H1 (cell line): ENCODE data around the gene ASB7. TPM values are rescaled to one million over a fixed set of nuclear protein-coding genes. Genes with fewer than 3 reads are reported as not detected.

Experiments
- CTCF ChIA-PET: fragments of 300-600 bp; sonication (Branson Sonifier 250); formaldehyde crosslinking; loops from one replicate; lab custom pipeline; 2021; ENCODE audit not compliant: partially characterized antibody; lab: Charles Lee
- POLR2A ChIA-PET: fragments of 300-600 bp; sonication (Branson Sonifier 250); formaldehyde crosslinking; loops from one replicate; lab custom pipeline; 2021; ENCODE audit warnings: inconsistent platforms; ENCODE audit not compliant: partially characterized antibody; lab: Charles Lee
- DNase-seq, 2 experiments: peaks; one replicate each; pipeline versions ENCODE4 v3.0.0 to v3.0.0-alpha.2; 2010 to 2022; ENCODE audit warnings: low spot score in 2 of 2, low read depth in 1 of 2, mixed read lengths in 1 of 2
- FAIRE-seq: peaks from 2 replicates; lab custom pipeline; 2011; peaks lifted over from hg19 to GRCh38; lab: Jason Lieb, UNC
- H2AFZ ChIP-seq: 2 replicates; pipeline ENCODE4 v1.8.1; 2012; ENCODE audit warnings: low read length, inconsistent platforms
- H2AK5ac ChIP-seq: 2 replicates; pipeline ENCODE4 v1.6.1; 2013; ENCODE audit warnings: low read depth, low read length
- H2BK120ac ChIP-seq: replicated peaks from 2 replicates; pipeline ENCODE3; 2013; ENCODE audit warnings: low read depth, low read length, inconsistent platforms
- H2BK12ac ChIP-seq: 2 replicates; pipeline ENCODE4 v1.6.1; 2013; ENCODE audit warnings: low read depth, low read length
- H2BK15ac ChIP-seq: 2 replicates; pipeline ENCODE4 v1.6.1; 2013; ENCODE audit warnings: low read length
- H2BK20ac ChIP-seq: 2 replicates; pipeline ENCODE4 v1.6.1; 2013; ENCODE audit warnings: low read length
- H2BK5ac ChIP-seq: 2 replicates; pipeline ENCODE4 v1.6.1; 2013; ENCODE audit warnings: low read depth, low read length
- H3K14ac ChIP-seq: 2 replicates; pipeline ENCODE4 v1.6.1; 2013; ENCODE audit warnings: inconsistent platforms; ENCODE audit not compliant: insufficient read length
- H3K18ac ChIP-seq: 2 replicates; pipeline ENCODE4 v1.6.1; 2013; ENCODE audit warnings: low read length; ENCODE audit errors: extremely low read depth
- H3K23ac ChIP-seq: 2 replicates; pipeline ENCODE4 v1.6.1; 2013; ENCODE audit warnings: inconsistent platforms; ENCODE audit not compliant: insufficient read length
- H3K23me2 ChIP-seq: 2 replicates; pipeline ENCODE4 v1.6.1; 2013; ENCODE audit warnings: low read depth, low read length
- H3K27ac ChIP-seq: 2 replicates; pipeline ENCODE4 v1.6.1; 2011; ENCODE audit warnings: low read depth, low read length, inconsistent platforms
- H3K27me3 ChIP-seq, 4 experiments: replicated peaks in 1 of 4; 1 replicate in 1 of 4; 2 replicates in 3 of 4; pipeline versions ENCODE4 v1.6.1 to v1.8.1; 2011 to 2013; ENCODE audit warnings: low read length in 3 of 4, mild to moderate bottlenecking in 3 of 4, inconsistent platforms in 2 of 4, mixed read lengths in 2 of 4, moderate library complexity in 1 of 4; ENCODE audit not compliant: control insufficient read depth in 3 of 4, insufficient read depth in 3 of 4; ENCODE audit errors: extremely low read depth in 1 of 4
- H3K36me3 ChIP-seq, 4 experiments: 2 replicates each; pipeline versions ENCODE4 v1.6.1 to v1.8.1; 2011 to 2013; ENCODE audit warnings: mild to moderate bottlenecking in 4 of 4, low read length in 3 of 4, moderate library complexity in 2 of 4, control low read depth in 1 of 4, inconsistent platforms in 1 of 4; ENCODE audit not compliant: insufficient read depth in 4 of 4, control insufficient read depth in 2 of 4
- H3K4ac ChIP-seq: replicated peaks from 2 replicates; pipeline ENCODE3; 2013; ENCODE audit warnings: low read length, low read depth, mixed read lengths, inconsistent platforms; ENCODE audit not compliant: insufficient read length
- H3K4me1 ChIP-seq, 4 experiments: replicated peaks in 1 of 4; 1 replicate in 1 of 4; 2 replicates in 3 of 4; pipeline versions ENCODE4 v1.6.1 to v1.8.1; 2011 to 2013; ENCODE audit warnings: low read length in 3 of 4, inconsistent platforms in 2 of 4, mixed read lengths in 1 of 4; ENCODE audit not compliant: insufficient read depth in 4 of 4, control insufficient read depth in 3 of 4
- H3K4me2 ChIP-seq, 2 experiments: 2 replicates each; pipeline versions ENCODE4 v1.6.1 to v1.8.1; 2011 to 2013; ENCODE audit warnings: low read depth in 2 of 2, low read length in 2 of 2, control low read depth in 1 of 2, inconsistent platforms in 1 of 2, mild to moderate bottlenecking in 1 of 2; ENCODE audit not compliant: insufficient read depth in 1 of 2
- H3K4me3 ChIP-seq, 4 experiments: fragments of 200-600, 300-600 bp in 1 of 4; sonication (generic), shearing (Covaris generic), sonication (Bioruptor Twin) in 1 of 4; 2 replicates each; pipeline versions ENCODE4 v1.5.1 to v1.8.1; 2011 to 2016; ENCODE audit warnings: low read length in 4 of 4, low read depth in 3 of 4, control low read depth in 2 of 4, inconsistent platforms in 2 of 4, mild to moderate bottlenecking in 2 of 4, mixed read lengths in 1 of 4, moderate library complexity in 1 of 4; ENCODE audit not compliant: insufficient read depth in 2 of 4; ENCODE audit errors: extremely low read depth in 1 of 4
- H3K56ac ChIP-seq: replicated peaks from 2 replicates; pipeline ENCODE3; 2013; ENCODE audit warnings: low read depth, mild to moderate bottlenecking, mixed read lengths, low read length, inconsistent platforms; ENCODE audit not compliant: insufficient read length
- H3K79me1 ChIP-seq: 2 replicates; pipeline ENCODE4 v1.6.1; 2013; ENCODE audit warnings: low read depth, low read length, control low read depth
- H3K79me2 ChIP-seq, 2 experiments: 2 replicates each; pipeline versions ENCODE4 v1.6.1 to v1.8.1; 2012 to 2013; ENCODE audit warnings: low read length in 2 of 2, mild to moderate bottlenecking in 2 of 2, inconsistent platforms in 1 of 2; ENCODE audit not compliant: insufficient read depth in 2 of 2, control insufficient read depth in 1 of 2
- H3K9ac ChIP-seq, 4 experiments: replicated peaks in 1 of 4; 1 replicate in 1 of 4; 2 replicates in 3 of 4; pipeline versions ENCODE4 v1.6.1 to v1.8.1; 2011 to 2013; ENCODE audit warnings: low read depth in 3 of 4, low read length in 3 of 4, control low read depth in 2 of 4, mild to moderate bottlenecking in 2 of 4, moderate library complexity in 2 of 4, inconsistent platforms in 1 of 4; ENCODE audit errors: extremely low read depth in 1 of 4
- H3K9me3 ChIP-seq, 2 experiments: 2 replicates each; pipeline versions ENCODE4 v1.6.1 to v1.8.1; 2012 to 2013; ENCODE audit warnings: mild to moderate bottlenecking in 2 of 2, moderate library complexity in 2 of 2, control low read depth in 1 of 2, inconsistent platforms in 1 of 2, low read depth in 1 of 2, low read length in 1 of 2, mixed read lengths in 1 of 2; ENCODE audit not compliant: insufficient read depth in 2 of 2
- H4K20me1 ChIP-seq, 2 experiments: replicated peaks in 1 of 2; 2 replicates each; pipeline versions ENCODE3 to v1.8.1; 2011 to 2013; ENCODE audit warnings: inconsistent platforms in 2 of 2, low read length in 2 of 2, mild to moderate bottlenecking in 1 of 2; ENCODE audit not compliant: insufficient read depth in 2 of 2, control insufficient read depth in 1 of 2
- H4K5ac ChIP-seq: 2 replicates; pipeline ENCODE4 v1.6.1; 2013; ENCODE audit warnings: low read length, low read depth, mixed read lengths, inconsistent platforms; ENCODE audit not compliant: insufficient read length
- H4K8ac ChIP-seq: 2 replicates; pipeline ENCODE4 v1.8.0; 2013; ENCODE audit warnings: mild to moderate bottlenecking, moderate library complexity, low read length, inconsistent platforms; ENCODE audit not compliant: insufficient read depth; ENCODE audit errors: extremely low read depth
- H4K91ac ChIP-seq: replicated peaks from 2 replicates; pipeline ENCODE3; 2013; ENCODE audit warnings: low read length, mixed read lengths, inconsistent platforms; ENCODE audit not compliant: insufficient read length
- BACH1 ChIP-seq: IDR thresholded peaks from 2 replicates; pipeline ENCODE4 v1.6.1; 2012; ENCODE audit warnings: low read length, improper control_type of control experiment
- KDM5A ChIP-seq: fragments of 200-600 bp; IDR thresholded peaks from 2 replicates; pipeline ENCODE4 v1.7.1; 2012; ENCODE audit warnings: mild to moderate bottlenecking, low read length, inconsistent platforms, mixed read lengths
- NRF1 ChIP-seq: IDR thresholded peaks from 2 replicates; pipeline ENCODE4 v1.6.1; 2011; ENCODE audit warnings: mild to moderate bottlenecking, low read depth, low read length, improper control_type of control experiment
- POLR2A ChIP-seq, 2 experiments: IDR thresholded peaks; 1 replicate in 1 of 2; 2 replicates in 1 of 2; pipeline ENCODE4 v1.6.1; 2011; ENCODE audit warnings: low read depth in 2 of 2, low read length in 2 of 2, mild to moderate bottlenecking in 2 of 2; ENCODE audit errors: control extremely low read depth in 1 of 2
- TAF7 ChIP-seq: optimal IDR thresholded peaks from 2 replicates; pipeline ENCODE3; 2011; ENCODE audit warnings: low read depth, mild to moderate bottlenecking, inconsistent platforms, low read length, moderate library complexity, borderline replicate concordance
- WGBS, 2 experiments: shearing (Covaris generic) in 1 of 2; methylation state at CpG; one replicate each; pipeline versions ENCODE4 v1.1.6 to v1.1.7; 2013 to 2015; ENCODE audit warnings: low lambda C conversion rate in 2 of 2, mixed read lengths in 2 of 2, inconsistent platforms in 1 of 2, low coverage in 1 of 2, missing lambda C conversion rate in 1 of 2; ENCODE audit not compliant: insufficient replicate concordance in 2 of 2, insufficient coverage in 1 of 2, insufficient read length in 1 of 2; ENCODE audit errors: extremely low coverage in 1 of 2, missing lambda C conversion rate in 1 of 2; 5-methylcytosine and 5-hydroxymethylcytosine counted together
- polyA plus RNA-seq, 7 experiments: library from polyadenylated mRNA; depleted of rRNA in 3 of 7; stranded (reverse) in 5 of 7; unstranded in 2 of 7; fragments of >200 nt in 5 of 7; fragments of 200-250 nt in 2 of 7; gene quantifications; 1 replicate in 5 of 7; 2 replicates in 1 of 7; 4 replicates in 1 of 7; pipeline versions ENCODE4 v1.2.1 to v1.2.3, GENCODE V29; 2011 to 2013; ENCODE audit warnings: missing spikeins in 2 of 7, mixed read lengths in 2 of 7
- total RNA-seq: library from RNA; stranded (reverse); fragmentation: NEBNext Ultra II Directional; extraction: Animal tissue kit (Norgen Biotek cat#: 25700); gene quantifications from 2 replicates; pipeline ENCODE4 v1.2.1, GENCODE V29; 2021

The ASB7 gene
- total and polyA plus RNA-seq, 2 of the 8 experiments (the other 6 are each of a cell fraction or from before 2014, with no cell fraction given), result 5.2 to 12.8 TPM

DNA sequence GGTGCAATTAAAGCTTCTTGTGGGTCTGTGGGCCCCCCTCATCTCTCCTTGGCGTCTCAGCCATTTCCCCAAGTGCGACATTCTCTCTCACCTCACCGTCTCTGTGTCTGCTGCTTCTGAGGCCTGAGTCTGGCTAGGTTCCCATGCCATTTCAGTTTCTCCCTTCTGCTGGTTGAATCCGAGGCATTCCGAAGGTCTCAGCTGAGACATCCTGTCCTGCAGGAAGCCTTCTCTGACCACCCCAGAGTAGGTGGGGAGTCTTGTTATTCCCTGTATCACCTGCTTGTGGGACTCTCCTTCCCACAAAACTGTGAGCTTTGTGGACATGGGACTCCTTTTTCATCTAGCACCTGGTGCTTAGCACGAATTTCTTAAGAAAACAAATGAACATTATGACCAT lies 78.3 kb downstream of the ASB7 start:
- no peak overlapping the region for H4K5ac ChIP-seq
- H3K18ac ChIP-seq, result no peak overlapping the region
- H3K27me3 ChIP-seq, result no peaks in the 10 kb centered on the region
- TF ChIP-seq POLR2A (IDR thresholded peaks at IDR 0.05; ENCODE audit: control extremely low read depth in 1 of 2, low read depth in 2 of 2, low read length in 2 of 2), result no peak
- no peak for TF ChIP-seq BACH1
- TF ChIP-seq TAF7, result no peak
- no peak for TF ChIP-seq KDM5A
- TF ChIP-seq NRF1, result no peak
- H4K20me1 ChIP-seq, result no peaks in the 10 kb centered on the region
- no peak overlapping the region for H4K8ac ChIP-seq
- H3K4me1 ChIP-seq, result no peaks in the 10 kb centered on the region
- H3K4me3 ChIP-seq, result no peak overlapping the region
- H3K79me1 ChIP-seq, result no peaks in the 10 kb centered on the region
- H3K4me2 ChIP-seq, result no peak overlapping the region
- no peak overlapping the region for H2BK20ac ChIP-seq
- no peak overlapping the region for H3K14ac ChIP-seq
- H3K23ac ChIP-seq, result no peak overlapping the region
- H3K9me3 ChIP-seq, result peaks cover 14 to 25% of the 10 kb centered on the region in 2 experiments
- 75% methylated on average over 6 of the region's 6 CpGs; no CpG with 5 or more reads in 1 of the 2 experiments for WGBS, 2 experiments
- H3K56ac ChIP-seq, result no peak overlapping the region
- no peak overlapping the region for H3K4ac ChIP-seq
- ChIA-PET POLR2A (no interaction called here), CTCF (interaction anchor here (1.2 kb wide), 1 partner anchor 30 kb away, joined by 4 read pairs; no protein-coding TSS in a partner anchor)
- no peak overlapping the region for H2BK5ac ChIP-seq
- H4K91ac ChIP-seq, result no peak overlapping the region
- no peak for FAIRE-seq
- H3K23me2 ChIP-seq, result no peaks in the 10 kb centered on the region
- H2BK12ac ChIP-seq, result no peak overlapping the region
- DNase-seq, result no peak
- H2BK120ac ChIP-seq, result no peak overlapping the region
- no peak overlapping the region for H3K27ac ChIP-seq
- H2AK5ac ChIP-seq, result no peak overlapping the region
- H3K36me3 ChIP-seq, result no peaks in the 10 kb centered on the region
- no peak overlapping the region for H3K9ac ChIP-seq
- no peaks in the 10 kb centered on the region for H3K79me2 ChIP-seq
- H2AFZ ChIP-seq, result no peak overlapping the region
- H2BK15ac ChIP-seq, result no peak overlapping the region
